ENCODE measurements around the gene ZNF277. TPM values are rescaled to one million over a fixed set of nuclear protein-coding genes. Genes with fewer than 3 reads are reported as not detected.

Gene ZNF277
- polyA plus RNA-seq, 1 donor (not counting 4 experiments of a cell fraction or from before 2014, with no cell fraction given) = 20.2 TPM

GRCh38 chr7:112205343-112206237 is 905 bp upstream of the ZNF277 start:
- FAIRE-seq (no peak), DNase-seq (ENCODE audit: low read depth, low spot score) (no peak)
- peak overlapping the region; percentile 80 for H3K4me2 ChIP-seq (ENCODE audit: control insufficient read depth, extremely low read depth, insufficient read depth, low read depth, low read length)
- H2AFZ ChIP-seq (ENCODE audit: control insufficient read depth, low read length) = peak overlapping the region; percentile 94
- H3K9me3 ChIP-seq (ENCODE audit: control insufficient read depth, low read depth, low read length) = no peaks in the 10 kb centered on the region
- peak overlapping the region; percentile 84 for H3K9ac ChIP-seq (ENCODE audit: control insufficient read depth, extremely low read depth, insufficient read depth, low read length)
- H3K4me1 ChIP-seq (ENCODE audit: control insufficient read depth, extremely low read depth, insufficient read depth, low read length) = peaks cover 21% of the 10 kb centered on the region
- TF ChIP-seq CTCF (optimal IDR thresholded peaks at IDR 0.05 in 1 of 3, IDR thresholded peaks at IDR 0.05 in 1 of 3, conservative IDR thresholded peaks at IDR 0.05 in 1 of 3; ENCODE audit: extremely low read depth in 1 of 3, insufficient read depth in 2 of 3, low read length in 3 of 3) (no peak), EZH2 (IDR thresholded peaks at IDR 0.05; ENCODE audit: low read length) (no peak)
- H3K9me1 ChIP-seq (ENCODE audit: control insufficient read depth, extremely low read depth, insufficient read depth, low read length) = no peaks in the 10 kb centered on the region
- dilution Hi-C loops (cut with MboI; ENCODE audit: extremely low pct_ligation_motif_present, low sequenced_read_pairs) = no loop called here
- no peaks in the 10 kb centered on the region for H3K36me3 ChIP-seq (ENCODE audit: control insufficient read depth in 2 of 2, extremely low read depth in 1 of 2, insufficient read depth in 2 of 2, low read length in 2 of 2)
- H3K27me3 ChIP-seq (ENCODE audit: control insufficient read depth, extremely low read depth, insufficient read depth, low read length) = no peaks in the 10 kb centered on the region
- no peaks in the 10 kb centered on the region for H4K20me1 ChIP-seq (ENCODE audit: control insufficient read depth, extremely low read depth, insufficient read depth, low read length)
- H3K27ac ChIP-seq (ENCODE audit: control insufficient read depth, insufficient read depth, low read length) = peak overlapping the region; percentile 60
- peak overlapping the region; percentile 65 to 88 (median 74) for H3K4me3 ChIP-seq (ENCODE audit: control insufficient read depth in 2 of 3, extremely low read depth in 1 of 3, insufficient read depth in 2 of 3, low read depth in 1 of 3, low read length in 3 of 3)
- peaks cover 77% of the 10 kb centered on the region for H3K79me2 ChIP-seq (ENCODE audit: control insufficient read depth, insufficient read depth, low read length)

DNA sequence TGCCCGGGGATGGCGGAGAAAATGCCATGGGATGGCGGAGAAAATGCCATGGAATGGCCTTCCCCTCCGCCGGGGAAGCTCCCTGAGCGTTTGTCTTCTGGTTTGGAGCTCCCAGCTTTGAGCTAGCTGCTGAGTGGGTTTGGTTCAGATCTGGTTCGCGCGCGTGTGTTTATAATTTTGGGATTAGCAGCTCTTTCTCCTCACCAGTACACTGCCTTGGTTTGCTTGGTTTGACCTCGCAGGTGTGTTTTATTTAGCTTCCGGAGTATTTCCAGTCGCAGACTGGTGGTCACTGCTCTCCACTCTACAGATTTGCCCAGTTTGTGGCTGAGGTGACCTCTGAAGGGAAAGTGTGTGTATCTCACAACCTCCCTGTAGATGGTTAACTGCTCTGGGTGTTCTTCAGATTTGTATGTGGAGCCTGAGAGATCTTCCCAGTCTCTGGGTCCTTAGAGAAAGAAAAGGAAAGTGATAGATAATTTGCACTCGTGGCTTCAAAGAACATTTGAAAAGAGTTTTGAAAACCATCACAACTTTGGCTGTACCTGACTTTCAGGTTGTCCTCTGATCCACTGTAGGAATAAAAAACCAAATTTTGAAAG is 597 bp downstream of the ZNF277 start:
- no peaks in the 10 kb centered on the region for H3K36me3 ChIP-seq (ENCODE audit: control insufficient read depth in 2 of 2, extremely low read depth in 1 of 2, insufficient read depth in 2 of 2, low read length in 2 of 2)
- H4K20me1 ChIP-seq (ENCODE audit: control insufficient read depth, extremely low read depth, insufficient read depth, low read length) = no peaks in the 10 kb centered on the region
- DNase-seq (ENCODE audit: low read depth, low spot score) = no peak
- dilution Hi-C loops (cut with MboI; ENCODE audit: extremely low pct_ligation_motif_present, low sequenced_read_pairs) = no loop called here
- H2AFZ ChIP-seq (ENCODE audit: control insufficient read depth, low read length) = peak overlapping the region; percentile 86
- no peak for TF ChIP-seq CTCF (optimal IDR thresholded peaks at IDR 0.05 in 1 of 3, IDR thresholded peaks at IDR 0.05 in 1 of 3, conservative IDR thresholded peaks at IDR 0.05 in 1 of 3; ENCODE audit: extremely low read depth in 1 of 3, insufficient read depth in 2 of 3, low read length in 3 of 3)
- no peak for TF ChIP-seq EZH2 (IDR thresholded peaks at IDR 0.05; ENCODE audit: low read length)
- H3K9me1 ChIP-seq (ENCODE audit: control insufficient read depth, extremely low read depth, insufficient read depth, low read length) = no peaks in the 10 kb centered on the region
- peaks cover 13% of the 10 kb centered on the region for H3K4me1 ChIP-seq (ENCODE audit: control insufficient read depth, extremely low read depth, insufficient read depth, low read length)
- H3K4me3 ChIP-seq (ENCODE audit: control insufficient read depth in 2 of 3, extremely low read depth in 1 of 3, insufficient read depth in 2 of 3, low read depth in 1 of 3, low read length in 3 of 3) = peak overlapping the region; percentile 65 to 98 (median 88)
- peak overlapping the region; percentile 89 for H3K9ac ChIP-seq (ENCODE audit: control insufficient read depth, extremely low read depth, insufficient read depth, low read length)
- H3K9me3 ChIP-seq (ENCODE audit: control insufficient read depth, low read depth, low read length) = no peaks in the 10 kb centered on the region
- peak overlapping the region; percentile 79 for H3K4me2 ChIP-seq (ENCODE audit: control insufficient read depth, extremely low read depth, insufficient read depth, low read depth, low read length)
- H3K79me2 ChIP-seq (ENCODE audit: control insufficient read depth, insufficient read depth, low read length) = peaks cover 80% of the 10 kb centered on the region
- no peaks in the 10 kb centered on the region for H3K27me3 ChIP-seq (ENCODE audit: control insufficient read depth, extremely low read depth, insufficient read depth, low read length)
- peak overlapping the region; percentile 78 for H3K27ac ChIP-seq (ENCODE audit: control insufficient read depth, insufficient read depth, low read length)
- FAIRE-seq = no peak
